ENCODE measurements around the gene PABPC1L. TPM values are rescaled to one million over a fixed set of nuclear protein-coding genes. Genes with fewer than 3 reads are reported as not detected.

The PABPC1L gene
- total and polyA plus RNA-seq, 2 of the 13 experiments (the other 11 are each of a cell fraction or from before 2014, with no cell fraction given): 30.8 to 252 TPM

DNA sequence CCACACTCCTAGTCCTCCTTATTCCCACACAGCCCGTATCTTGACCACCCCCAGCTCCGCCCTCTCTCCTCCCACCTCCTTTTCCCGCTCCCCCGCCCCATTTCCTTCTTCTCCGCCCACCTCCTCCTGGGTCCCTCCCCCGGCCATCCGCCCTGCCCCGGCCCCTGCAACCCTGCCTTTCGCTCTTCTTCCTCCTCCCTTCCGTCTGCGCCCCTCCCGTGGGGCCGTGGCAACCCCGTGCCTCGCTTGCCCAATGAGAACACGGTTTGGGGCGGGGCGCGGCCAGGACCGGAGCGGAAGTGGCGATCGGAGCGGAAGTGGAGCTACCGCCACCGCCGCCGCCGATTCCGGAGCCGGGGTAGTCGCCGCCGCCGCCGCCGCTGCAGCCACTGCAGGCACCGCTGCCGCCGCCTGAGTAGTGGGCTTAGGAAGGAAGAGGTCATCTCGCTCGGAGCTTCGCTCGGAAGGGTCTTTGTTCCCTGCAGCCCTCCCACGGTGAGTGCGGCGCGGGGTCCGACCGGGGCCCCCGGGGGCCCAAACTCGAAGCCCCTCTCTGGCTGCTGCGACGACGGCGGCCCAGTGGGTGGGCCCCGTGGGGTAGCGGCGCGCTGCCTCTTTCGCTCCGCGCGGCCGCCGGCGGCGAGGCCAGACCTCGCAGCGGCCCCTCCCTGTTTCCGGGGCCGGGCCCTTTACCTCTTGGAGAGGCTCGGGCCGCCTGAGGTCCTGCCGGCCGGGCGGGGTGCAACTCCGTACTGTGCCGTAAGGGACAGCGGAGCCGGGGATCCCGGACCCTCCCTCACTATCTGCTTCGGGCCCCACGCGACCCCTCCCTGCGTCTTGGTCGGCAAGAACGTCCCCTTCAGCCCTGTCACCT is 24.2 kb upstream of the PABPC1L start, which contains the start of gene YWHAB (continued):
- TF ChIP-seq, protein P1, sequence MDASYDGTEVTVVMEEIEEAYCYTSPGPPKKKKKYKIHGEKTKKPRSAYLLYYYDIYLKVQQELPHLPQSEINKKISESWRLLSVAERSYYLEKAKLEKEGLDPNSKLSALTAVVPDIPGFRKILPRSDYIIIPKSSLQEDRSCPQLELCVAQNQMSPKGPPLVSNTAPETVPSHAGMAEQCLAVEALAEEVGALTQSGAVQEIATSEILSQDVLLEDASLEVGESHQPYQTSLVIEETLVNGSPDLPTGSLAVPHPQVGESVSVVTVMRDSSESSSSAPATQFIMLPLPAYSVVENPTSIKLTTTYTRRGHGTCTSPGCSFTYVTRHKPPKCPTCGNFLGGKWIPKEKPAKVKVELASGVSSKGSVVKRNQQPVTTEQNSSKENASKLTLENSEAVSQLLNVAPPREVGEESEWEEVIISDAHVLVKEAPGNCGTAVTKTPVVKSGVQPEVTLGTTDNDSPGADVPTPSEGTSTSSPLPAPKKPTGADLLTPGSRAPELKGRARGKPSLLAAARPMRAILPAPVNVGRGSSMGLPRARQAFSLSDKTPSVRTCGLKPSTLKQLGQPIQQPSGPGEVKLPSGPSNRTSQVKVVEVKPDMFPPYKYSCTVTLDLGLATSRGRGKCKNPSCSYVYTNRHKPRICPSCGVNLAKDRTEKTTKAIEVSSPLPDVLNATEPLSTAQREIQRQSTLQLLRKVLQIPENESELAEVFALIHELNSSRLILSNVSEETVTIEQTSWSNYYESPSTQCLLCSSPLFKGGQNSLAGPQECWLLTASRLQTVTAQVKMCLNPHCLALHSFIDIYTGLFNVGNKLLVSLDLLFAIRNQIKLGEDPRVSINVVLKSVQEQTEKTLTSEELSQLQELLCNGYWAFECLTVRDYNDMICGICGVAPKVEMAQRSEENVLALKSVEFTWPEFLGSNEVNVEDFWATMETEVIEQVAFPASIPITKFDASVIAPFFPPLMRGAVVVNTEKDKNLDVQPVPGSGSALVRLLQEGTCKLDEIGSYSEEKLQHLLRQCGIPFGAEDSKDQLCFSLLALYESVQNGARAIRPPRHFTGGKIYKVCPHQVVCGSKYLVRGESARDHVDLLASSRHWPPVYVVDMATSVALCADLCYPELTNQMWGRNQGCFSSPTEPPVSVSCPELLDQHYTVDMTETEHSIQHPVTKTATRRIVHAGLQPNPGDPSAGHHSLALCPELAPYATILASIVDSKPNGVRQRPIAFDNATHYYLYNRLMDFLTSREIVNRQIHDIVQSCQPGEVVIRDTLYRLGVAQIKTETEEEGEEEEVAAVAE (CRISPR knock-in tag; IDR thresholded peaks at IDR 0.05; ENCODE audit: borderline replicate concordance): peak; percentile 98
- TF ChIP-seq, protein P2, sequence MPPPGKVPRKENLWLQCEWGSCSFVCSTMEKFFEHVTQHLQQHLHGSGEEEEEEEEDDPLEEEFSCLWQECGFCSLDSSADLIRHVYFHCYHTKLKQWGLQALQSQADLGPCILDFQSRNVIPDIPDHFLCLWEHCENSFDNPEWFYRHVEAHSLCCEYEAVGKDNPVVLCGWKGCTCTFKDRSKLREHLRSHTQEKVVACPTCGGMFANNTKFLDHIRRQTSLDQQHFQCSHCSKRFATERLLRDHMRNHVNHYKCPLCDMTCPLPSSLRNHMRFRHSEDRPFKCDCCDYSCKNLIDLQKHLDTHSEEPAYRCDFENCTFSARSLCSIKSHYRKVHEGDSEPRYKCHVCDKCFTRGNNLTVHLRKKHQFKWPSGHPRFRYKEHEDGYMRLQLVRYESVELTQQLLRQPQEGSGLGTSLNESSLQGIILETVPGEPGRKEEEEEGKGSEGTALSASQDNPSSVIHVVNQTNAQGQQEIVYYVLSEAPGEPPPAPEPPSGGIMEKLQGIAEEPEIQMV (CRISPR knock-in tag; IDR thresholded peaks at IDR 0.05; ENCODE audit: low read depth): no peak
- TF ChIP-seq, protein P3, sequence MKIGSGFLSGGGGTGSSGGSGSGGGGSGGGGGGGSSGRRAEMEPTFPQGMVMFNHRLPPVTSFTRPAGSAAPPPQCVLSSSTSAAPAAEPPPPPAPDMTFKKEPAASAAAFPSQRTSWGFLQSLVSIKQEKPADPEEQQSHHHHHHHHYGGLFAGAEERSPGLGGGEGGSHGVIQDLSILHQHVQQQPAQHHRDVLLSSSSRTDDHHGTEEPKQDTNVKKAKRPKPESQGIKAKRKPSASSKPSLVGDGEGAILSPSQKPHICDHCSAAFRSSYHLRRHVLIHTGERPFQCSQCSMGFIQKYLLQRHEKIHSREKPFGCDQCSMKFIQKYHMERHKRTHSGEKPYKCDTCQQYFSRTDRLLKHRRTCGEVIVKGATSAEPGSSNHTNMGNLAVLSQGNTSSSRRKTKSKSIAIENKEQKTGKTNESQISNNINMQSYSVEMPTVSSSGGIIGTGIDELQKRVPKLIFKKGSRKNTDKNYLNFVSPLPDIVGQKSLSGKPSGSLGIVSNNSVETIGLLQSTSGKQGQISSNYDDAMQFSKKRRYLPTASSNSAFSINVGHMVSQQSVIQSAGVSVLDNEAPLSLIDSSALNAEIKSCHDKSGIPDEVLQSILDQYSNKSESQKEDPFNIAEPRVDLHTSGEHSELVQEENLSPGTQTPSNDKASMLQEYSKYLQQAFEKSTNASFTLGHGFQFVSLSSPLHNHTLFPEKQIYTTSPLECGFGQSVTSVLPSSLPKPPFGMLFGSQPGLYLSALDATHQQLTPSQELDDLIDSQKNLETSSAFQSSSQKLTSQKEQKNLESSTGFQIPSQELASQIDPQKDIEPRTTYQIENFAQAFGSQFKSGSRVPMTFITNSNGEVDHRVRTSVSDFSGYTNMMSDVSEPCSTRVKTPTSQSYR (CRISPR knock-in tag; IDR thresholded peaks at IDR 0.05; ENCODE audit: borderline replicate concordance): no peak
- TF ChIP-seq, protein P4, sequence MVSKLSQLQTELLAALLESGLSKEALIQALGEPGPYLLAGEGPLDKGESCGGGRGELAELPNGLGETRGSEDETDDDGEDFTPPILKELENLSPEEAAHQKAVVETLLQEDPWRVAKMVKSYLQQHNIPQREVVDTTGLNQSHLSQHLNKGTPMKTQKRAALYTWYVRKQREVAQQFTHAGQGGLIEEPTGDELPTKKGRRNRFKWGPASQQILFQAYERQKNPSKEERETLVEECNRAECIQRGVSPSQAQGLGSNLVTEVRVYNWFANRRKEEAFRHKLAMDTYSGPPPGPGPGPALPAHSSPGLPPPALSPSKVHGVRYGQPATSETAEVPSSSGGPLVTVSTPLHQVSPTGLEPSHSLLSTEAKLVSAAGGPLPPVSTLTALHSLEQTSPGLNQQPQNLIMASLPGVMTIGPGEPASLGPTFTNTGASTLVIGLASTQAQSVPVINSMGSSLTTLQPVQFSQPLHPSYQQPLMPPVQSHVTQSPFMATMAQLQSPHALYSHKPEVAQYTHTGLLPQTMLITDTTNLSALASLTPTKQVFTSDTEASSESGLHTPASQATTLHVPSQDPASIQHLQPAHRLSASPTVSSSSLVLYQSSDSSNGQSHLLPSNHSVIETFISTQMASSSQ (IDR thresholded peaks at IDR 0.05; ENCODE audit: low read depth): no peak; the same call in 1 of the 2 replicates
- TF ChIP-seq, protein P4 (CRISPR knock-in tag; IDR thresholded peaks at IDR 0.05; ENCODE audit: borderline replicate concordance): no peak
- TF ChIP-seq ZNF17 (CRISPR knock-in tag; IDR thresholded peaks at IDR 0.05) (no peak), ZBTB1 (CRISPR knock-in tag; IDR thresholded peaks at IDR 0.05; ENCODE audit: borderline replicate concordance) (no peak)
- TF ChIP-seq, protein P5, sequence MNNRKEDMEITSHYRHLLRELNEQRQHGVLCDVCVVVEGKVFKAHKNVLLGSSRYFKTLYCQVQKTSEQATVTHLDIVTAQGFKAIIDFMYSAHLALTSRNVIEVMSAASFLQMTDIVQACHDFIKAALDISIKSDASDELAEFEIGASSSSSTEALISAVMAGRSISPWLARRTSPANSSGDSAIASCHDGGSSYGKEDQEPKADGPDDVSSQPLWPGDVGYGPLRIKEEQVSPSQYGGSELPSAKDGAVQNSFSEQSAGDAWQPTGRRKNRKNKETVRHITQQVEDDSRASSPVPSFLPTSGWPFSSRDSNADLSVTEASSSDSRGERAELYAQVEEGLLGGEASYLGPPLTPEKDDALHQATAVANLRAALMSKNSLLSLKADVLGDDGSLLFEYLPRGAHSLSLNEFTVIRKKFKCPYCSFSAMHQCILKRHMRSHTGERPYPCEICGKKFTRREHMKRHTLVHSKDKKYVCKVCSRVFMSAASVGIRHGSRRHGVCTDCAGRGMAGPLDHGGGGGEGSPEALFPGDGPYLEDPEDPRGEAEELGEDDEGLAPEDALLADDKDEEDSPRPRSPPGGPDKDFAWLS (CRISPR knock-in tag; IDR thresholded peaks at IDR 0.05; ENCODE audit: borderline replicate concordance): no peak
- TF ChIP-seq, protein P6, sequence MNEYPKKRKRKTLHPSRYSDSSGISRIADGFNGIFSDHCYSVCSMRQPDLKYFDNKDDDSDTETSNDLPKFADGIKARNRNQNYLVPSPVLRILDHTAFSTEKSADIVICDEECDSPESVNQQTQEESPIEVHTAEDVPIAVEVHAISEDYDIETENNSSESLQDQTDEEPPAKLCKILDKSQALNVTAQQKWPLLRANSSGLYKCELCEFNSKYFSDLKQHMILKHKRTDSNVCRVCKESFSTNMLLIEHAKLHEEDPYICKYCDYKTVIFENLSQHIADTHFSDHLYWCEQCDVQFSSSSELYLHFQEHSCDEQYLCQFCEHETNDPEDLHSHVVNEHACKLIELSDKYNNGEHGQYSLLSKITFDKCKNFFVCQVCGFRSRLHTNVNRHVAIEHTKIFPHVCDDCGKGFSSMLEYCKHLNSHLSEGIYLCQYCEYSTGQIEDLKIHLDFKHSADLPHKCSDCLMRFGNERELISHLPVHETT (CRISPR knock-in tag; conservative IDR thresholded peaks at IDR 0.05): peak; percentile 91

All from HepG2 (cell line).